Ishikawa (cell line): Measurements from ENCODE around the gene EXT2.

Source experiments
- NFIC ChIP-seq: IDR thresholded peaks from 2 replicates; pipeline ENCODE4 v1.6.1; 2012
- YY1 ChIP-seq: IDR thresholded peaks from 2 replicates; pipeline ENCODE4 v1.6.1; 2012; ENCODE audit warnings: low read depth

GRCh38 chr11:44185522-44185921 lies 90.0 kb downstream of the EXT2 start:
- TF ChIP-seq YY1, result no peak
- TF ChIP-seq NFIC, result no peak
